Measurements from ENCODE around the gene AMOTL2. TPM values are rescaled to one million over a fixed set of nuclear protein-coding genes. Genes with fewer than 3 reads are reported as not detected.

AMOTL2 gene
- total RNA-seq, 3 donors from 2014 or later: 78.3 to 281 (median 83.2) TPM

DNA sequence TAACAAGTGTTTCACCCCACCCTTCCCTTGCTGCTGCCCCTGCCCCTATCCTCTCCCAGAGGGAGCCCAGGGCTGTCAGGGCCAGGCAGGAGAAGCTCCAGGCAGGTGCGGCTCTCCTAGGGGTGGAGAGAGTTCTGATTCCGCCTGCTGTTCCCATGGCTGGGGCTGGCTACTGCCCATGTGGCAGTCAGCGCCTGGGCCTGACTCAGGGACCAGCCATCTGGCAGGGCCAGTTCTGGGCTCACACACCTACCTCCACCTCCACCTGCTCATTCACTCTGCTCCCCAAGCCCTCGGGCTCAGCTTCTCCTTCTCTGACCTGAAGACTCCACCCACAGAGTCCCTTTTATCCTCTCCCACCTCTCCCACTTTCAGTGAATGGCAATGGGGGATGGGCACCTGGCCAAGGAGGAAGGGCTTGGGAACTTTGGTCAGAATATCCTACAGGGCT is 23.4 kb downstream of the AMOTL2 start:
- peak overlapping the region; percentile 79 to 86 for H3K27ac ChIP-seq
- H3K36me3 ChIP-seq: no peaks in the 10 kb centered on the region
- intact Hi-C loops (cut with DNase I; ENCODE audit: low total_unique reads): no loop called here
- H3K4me3 ChIP-seq: no peak overlapping the region
- peaks cover 0 to 8% of the 10 kb centered on the region in 2 donors for H3K9me3 ChIP-seq
- peak in 2 of 3 donors; percentile 11 to 26 for TF ChIP-seq POLR2AphosphoS5 (IDR thresholded peaks at IDR 0.05)
- TF ChIP-seq, protein P1, sequence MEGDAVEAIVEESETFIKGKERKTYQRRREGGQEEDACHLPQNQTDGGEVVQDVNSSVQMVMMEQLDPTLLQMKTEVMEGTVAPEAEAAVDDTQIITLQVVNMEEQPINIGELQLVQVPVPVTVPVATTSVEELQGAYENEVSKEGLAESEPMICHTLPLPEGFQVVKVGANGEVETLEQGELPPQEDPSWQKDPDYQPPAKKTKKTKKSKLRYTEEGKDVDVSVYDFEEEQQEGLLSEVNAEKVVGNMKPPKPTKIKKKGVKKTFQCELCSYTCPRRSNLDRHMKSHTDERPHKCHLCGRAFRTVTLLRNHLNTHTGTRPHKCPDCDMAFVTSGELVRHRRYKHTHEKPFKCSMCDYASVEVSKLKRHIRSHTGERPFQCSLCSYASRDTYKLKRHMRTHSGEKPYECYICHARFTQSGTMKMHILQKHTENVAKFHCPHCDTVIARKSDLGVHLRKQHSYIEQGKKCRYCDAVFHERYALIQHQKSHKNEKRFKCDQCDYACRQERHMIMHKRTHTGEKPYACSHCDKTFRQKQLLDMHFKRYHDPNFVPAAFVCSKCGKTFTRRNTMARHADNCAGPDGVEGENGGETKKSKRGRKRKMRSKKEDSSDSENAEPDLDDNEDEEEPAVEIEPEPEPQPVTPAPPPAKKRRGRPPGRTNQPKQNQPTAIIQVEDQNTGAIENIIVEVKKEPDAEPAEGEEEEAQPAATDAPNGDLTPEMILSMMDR (IDR thresholded peaks at IDR 0.05): no peak
- peaks cover 12 to 14% of the 10 kb centered on the region in 2 donors for H3K4me1 ChIP-seq
- H3K27me3 ChIP-seq: no peaks in the 10 kb centered on the region
- DNase-seq (ENCODE audit: low spot score in 2 of 2): peak; percentile 72 to 84

DNA sequence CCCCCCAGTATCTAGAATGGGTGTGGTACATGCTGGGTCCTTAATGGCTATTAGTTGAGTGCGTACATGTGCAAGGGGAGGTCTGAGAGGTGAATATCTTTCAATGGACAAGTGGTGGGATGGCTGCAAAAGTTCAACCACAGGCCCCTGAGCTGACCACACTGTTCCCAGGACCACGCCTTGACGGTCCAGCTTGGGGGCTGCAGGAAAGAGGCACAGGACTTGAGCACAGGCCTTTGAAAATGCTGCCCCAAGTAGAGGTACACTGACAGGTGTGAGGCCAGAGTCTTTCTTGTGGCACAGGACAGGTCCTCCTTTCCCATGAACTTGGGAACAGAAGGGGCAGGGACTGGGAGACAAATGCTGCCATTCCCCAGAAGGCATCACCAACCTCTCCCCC is 24.0 kb downstream of the AMOTL2 start:
- peak overlapping the region; percentile 79 to 86 for H3K27ac ChIP-seq
- H3K36me3 ChIP-seq: no peaks in the 10 kb centered on the region

DNA sequence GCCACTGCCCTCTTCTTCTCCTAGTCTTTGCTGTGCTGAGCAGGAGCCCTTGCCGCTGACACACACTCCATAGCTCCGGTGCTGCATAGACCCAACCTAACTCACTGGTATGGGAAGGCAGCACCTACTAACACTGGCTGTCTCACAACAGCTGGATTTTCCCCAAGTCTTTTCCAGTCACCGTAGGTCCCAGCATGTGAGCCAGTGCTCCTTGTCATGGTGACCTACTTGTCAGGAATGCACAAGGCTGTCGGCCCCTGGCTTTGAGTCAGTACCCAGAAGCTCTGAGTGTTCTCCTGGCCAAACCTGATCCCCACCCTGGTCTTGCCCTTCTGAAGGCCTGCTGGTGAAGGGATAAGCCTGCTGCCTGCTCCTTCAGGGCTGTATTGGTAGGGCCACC is 25.7 kb downstream of the AMOTL2 start:
- DNase-seq (ENCODE audit: low spot score in 2 of 2): no peak
- peaks cover 0 to 8% of the 10 kb centered on the region in 2 donors for H3K9me3 ChIP-seq
- no peak overlapping the region for H3K4me3 ChIP-seq
- no peaks in the 10 kb centered on the region for H3K36me3 ChIP-seq
- no peaks in the 10 kb centered on the region for H3K27me3 ChIP-seq
- TF ChIP-seq POLR2AphosphoS5 (IDR thresholded peaks at IDR 0.05) (no peak), POLR2A (IDR thresholded peaks at IDR 0.05) (no peak)
- TF ChIP-seq, protein P1 (IDR thresholded peaks at IDR 0.05): no peak
- H3K27ac ChIP-seq: no peak overlapping the region
- intact Hi-C loops (cut with DNase I; ENCODE audit: low total_unique reads): no loop called here
- H3K4me1 ChIP-seq: peaks cover 12 to 14% of the 10 kb centered on the region in 2 donors

More for the DNA sequence above, 24.0 kb downstream of the AMOTL2 start:
- Histone ChIP-seq H3K9me3 (peaks cover 0 to 8% of the 10 kb centered on the region in 2 donors), H3K4me1 (peaks cover 12 to 14% of the 10 kb centered on the region in 2 donors), H3K27me3 (no peaks in the 10 kb centered on the region), H3K4me3 (no peak overlapping the region)
- intact Hi-C loops (cut with DNase I; ENCODE audit: low total_unique reads): no loop called here
- TF ChIP-seq POLR2AphosphoS5 (IDR thresholded peaks at IDR 0.05): no peak
- TF ChIP-seq POLR2A (IDR thresholded peaks at IDR 0.05): no peak
- TF ChIP-seq, protein P1 (IDR thresholded peaks at IDR 0.05): no peak
- DNase-seq (ENCODE audit: low spot score in 2 of 2): no peak

DNA sequence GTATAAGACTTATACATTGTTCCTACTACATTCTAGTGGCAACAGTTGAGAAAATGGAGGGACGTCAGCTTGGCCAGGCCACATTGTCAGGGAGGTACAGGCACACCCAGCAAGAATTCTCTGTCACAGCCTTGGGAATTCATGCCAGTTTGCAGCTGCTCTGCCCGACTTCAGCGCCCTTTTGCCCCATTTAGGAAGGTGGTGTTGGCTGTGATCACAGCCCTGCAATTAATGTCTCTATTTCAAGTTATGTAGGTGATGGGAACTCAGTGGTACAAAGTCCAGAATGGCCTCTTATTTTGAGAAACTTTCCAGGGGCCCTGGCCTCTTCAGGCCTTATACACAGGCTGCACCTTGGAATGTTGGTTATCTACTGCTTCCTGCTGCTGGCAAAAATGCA is 26.7 kb downstream of the AMOTL2 start:
- Histone ChIP-seq H3K4me3 (no peak overlapping the region), H3K27ac (no peak overlapping the region), H3K9me3 (peaks cover 0 to 8% of the 10 kb centered on the region in 2 donors), H3K27me3 (no peaks in the 10 kb centered on the region), H3K4me1 (peaks cover 11 to 14% of the 10 kb centered on the region in 2 donors), H3K36me3 (no peaks in the 10 kb centered on the region)
- DNase-seq (ENCODE audit: low spot score in 2 of 2): no peak
- intact Hi-C loops (cut with DNase I; ENCODE audit: low total_unique reads): no loop called here
- TF ChIP-seq POLR2A (IDR thresholded peaks at IDR 0.05): no peak
- TF ChIP-seq, protein P1 (IDR thresholded peaks at IDR 0.05): no peak
- TF ChIP-seq POLR2AphosphoS5 (IDR thresholded peaks at IDR 0.05): no peak

DNA sequence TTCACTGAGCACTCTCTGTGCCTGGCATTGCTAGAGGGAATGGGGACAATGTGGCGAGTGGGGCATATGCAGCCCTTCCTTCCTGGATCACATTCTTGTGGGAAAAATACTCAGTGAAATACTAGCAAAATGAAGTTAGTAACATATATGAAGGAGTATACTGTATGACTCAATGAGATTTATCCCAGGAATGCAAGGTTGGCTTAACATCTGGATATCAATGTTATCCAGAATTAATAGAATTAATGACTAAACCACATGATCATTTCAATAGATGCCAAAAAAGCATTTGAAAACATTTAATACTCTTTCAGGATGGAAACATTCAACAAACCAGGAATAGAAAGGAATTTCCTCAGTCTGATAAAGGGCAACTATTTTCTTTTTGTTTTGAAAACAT is 27.5 kb downstream of the AMOTL2 start:
- Histone ChIP-seq H3K9me3 (peaks cover 0 to 8% of the 10 kb centered on the region in 2 donors), H3K27ac (no peak overlapping the region), H3K36me3 (no peaks in the 10 kb centered on the region), H3K4me3 (no peak overlapping the region), H3K4me1 (peaks cover 5 to 6% of the 10 kb centered on the region in 2 donors), H3K27me3 (no peaks in the 10 kb centered on the region)
- intact Hi-C loops (cut with DNase I; ENCODE audit: low total_unique reads): no loop called here
- no peak for DNase-seq (ENCODE audit: low spot score in 2 of 2)
- TF ChIP-seq POLR2A (IDR thresholded peaks at IDR 0.05) (no peak), POLR2AphosphoS5 (IDR thresholded peaks at IDR 0.05) (no peak)
- TF ChIP-seq, protein P1 (IDR thresholded peaks at IDR 0.05): no peak
